GM23338 (cell line): ENCODE measurements around the gene SLC5A2. TPM values are rescaled to one million over a fixed set of nuclear protein-coding genes. Genes with fewer than 3 reads are reported as not detected.

Experiments used
- ATAC-seq: fragments of 200-7000 bp; cut with Tn5 transposase; 3 replicates; pipeline ENCODE4 v1.9.1; 2020
- DNase-seq: peaks from one replicate; pipeline ENCODE4 v3.0.0-alpha.2; 2015; ENCODE audit warnings: low spot score
- H2AFZ ChIP-seq: fragments of 200-600 bp; sonication (generic); 2 replicates; pipeline ENCODE4 v1.8.0; 2016; ENCODE audit warnings: antibody characterized with exemption, mild to moderate bottlenecking, moderate library complexity
- H3F3A ChIP-seq: fragments of 200-600 bp; sonication (generic); replicated peaks from 2 replicates; pipeline ENCODE4 v1.8.0; 2017; ENCODE audit warnings: antibody characterized with exemption, mixed run types, low read depth
- H3K27ac ChIP-seq: fragments of 200-600 bp; sonication (generic); 2 replicates; pipeline ENCODE4 v1.6.1; 2016; ENCODE audit warnings: low read depth
- H3K27me3 ChIP-seq: fragments of 200-600 bp; sonication (generic); 2 replicates; pipeline ENCODE4 v1.8.0; 2016; ENCODE audit warnings: mild to moderate bottlenecking, mixed run types, moderate library complexity; ENCODE audit not compliant: insufficient read depth
- H3K36me3 ChIP-seq: fragments of 200-600 bp; sonication (generic); 2 replicates; pipeline ENCODE4 v1.8.0; 2016; ENCODE audit warnings: mild to moderate bottlenecking; ENCODE audit not compliant: insufficient read depth
- H3K4me1 ChIP-seq: fragments of 200-600 bp; sonication (generic); 2 replicates; pipeline ENCODE4 v1.8.0; 2016; ENCODE audit warnings: mild to moderate bottlenecking, moderate library complexity; ENCODE audit not compliant: insufficient read depth
- H3K4me2 ChIP-seq: fragments of 200-600 bp; sonication (generic); 2 replicates; pipeline ENCODE4 v1.7.1; 2017; ENCODE audit warnings: mixed run types
- H3K4me3 ChIP-seq: fragments of 200-600 bp; sonication (generic); 2 replicates; pipeline ENCODE4 v1.6.1; 2016; ENCODE audit warnings: mixed run types
- H3K79me2 ChIP-seq: fragments of 200-600 bp; sonication (generic); replicated peaks from 2 replicates; pipeline ENCODE4 v1.8.0; 2017; ENCODE audit warnings: mild to moderate bottlenecking; ENCODE audit not compliant: insufficient read depth
- H3K9me2 ChIP-seq: fragments of 200-600 bp; sonication (generic); 2 replicates; pipeline ENCODE4 v1.8.0; 2017; ENCODE audit not compliant: insufficient read depth
- H4K20me1 ChIP-seq: fragments of 200-600 bp; sonication (generic); replicated peaks from 2 replicates; pipeline ENCODE4 v1.8.0; 2017; ENCODE audit warnings: mild to moderate bottlenecking; ENCODE audit not compliant: insufficient read depth
- H3K27ac Mint-ChIP-seq: 2 replicates; pipeline ENCODE4 v1.8.0; 2020; ENCODE audit warnings: inconsistent platforms, mild to moderate bottlenecking, moderate library complexity, mixed read lengths
- H3K27me3 Mint-ChIP-seq: 3 replicates; pipeline ENCODE4 v1.8.0; 2022; ENCODE audit warnings: low read depth, mild to moderate bottlenecking, moderate library complexity, mixed read lengths, inconsistent platforms; ENCODE audit not compliant: insufficient read depth, poor library complexity
- H3K36me3 Mint-ChIP-seq: 3 replicates; pipeline ENCODE4 v1.8.0; 2021; ENCODE audit warnings: low read depth, mild to moderate bottlenecking, inconsistent platforms, moderate library complexity, mixed read lengths
- H3K4me1 Mint-ChIP-seq: 3 replicates; pipeline ENCODE4 v1.8.0; 2020; ENCODE audit warnings: mild to moderate bottlenecking, inconsistent platforms, mixed read lengths
- H3K4me3 Mint-ChIP-seq: 3 replicates; pipeline ENCODE4 v1.8.0; 2021; ENCODE audit warnings: moderate library complexity, mild to moderate bottlenecking, inconsistent platforms, mixed read lengths
- H3K9me3 Mint-ChIP-seq: 3 replicates; pipeline ENCODE4 v1.8.0; 2020; ENCODE audit warnings: moderate library complexity, mild to moderate bottlenecking, inconsistent platforms, mixed read lengths
- CREB1 ChIP-seq: fragments of 250-450 bp; sonication (Bioruptor Pico); IDR thresholded peaks from 2 replicates; pipeline ENCODE4 v1.5.0; 2020; ENCODE audit warnings: low read depth, mild to moderate bottlenecking, moderate library complexity
- EZH2 ChIP-seq: fragments of 200-600 bp; sonication (generic); IDR thresholded peaks from one replicate; pipeline ENCODE4 v1.8.0; 2017; ENCODE audit warnings: antibody characterized with exemption, mild to moderate bottlenecking, low read depth; ENCODE audit not compliant: unreplicated experiment
- EZH2phosphoT487 ChIP-seq: fragments of 200-600 bp; sonication (generic); IDR thresholded peaks from one replicate; pipeline ENCODE4 v1.8.1; 2018; ENCODE audit warnings: antibody characterized with exemption; ENCODE audit not compliant: unreplicated experiment
- JUNB ChIP-seq: IDR thresholded peaks from one replicate; pipeline ENCODE4 v1.6.1; 2016; ENCODE audit warnings: antibody characterized with exemption; ENCODE audit not compliant: unreplicated experiment
- NANOG ChIP-seq: IDR thresholded peaks from 2 replicates; pipeline ENCODE4 v1.6.1; 2016; ENCODE audit warnings: antibody characterized with exemption, borderline replicate concordance
- POLR2AphosphoS5 ChIP-seq: IDR thresholded peaks from 2 replicates; pipeline ENCODE4 v1.6.1; 2016; ENCODE audit warnings: antibody characterized with exemption, low read depth
- STAT1 ChIP-seq: IDR thresholded peaks from one replicate; pipeline ENCODE4 v1.6.1; 2016; ENCODE audit warnings: antibody characterized with exemption; ENCODE audit not compliant: unreplicated experiment
- ZNF114 ChIP-seq: fragments of 250-450 bp; sonication (Bioruptor Pico); IDR thresholded peaks from 2 replicates; pipeline ENCODE4 v1.5.0; 2020; ENCODE audit warnings: mild to moderate bottlenecking, moderate library complexity
- ZNF331 ChIP-seq: fragments of 250-450 bp; sonication (Bioruptor Pico); IDR thresholded peaks from 2 replicates; pipeline ENCODE4 v1.5.0; 2020; ENCODE audit warnings: low read depth, mild to moderate bottlenecking, moderate library complexity
- polyA plus RNA-seq: library from polyadenylated mRNA; unstranded; fragments of >200 nt; fragmentation: Nextera tagmentation; extraction: Ambion mirVana; gene quantifications from 2 replicates; pipeline ENCODE4 v1.2.1, GENCODE V29; 2016
- total RNA-seq: library from RNA; depleted of rRNA; stranded (reverse); fragments of >200 nt; shearing (Covaris generic); gene quantifications from 2 replicates; pipeline ENCODE4 v1.2.3, GENCODE V29; 2014
- TF ChIP-seq, protein P1 (sequence below): IDR thresholded peaks from one replicate; pipeline ENCODE4 v1.6.1; 2018; ENCODE audit warnings: antibody characterized with exemption; ENCODE audit not compliant: unreplicated experiment
- TF ChIP-seq, protein P2 (sequence below): IDR thresholded peaks from 2 replicates; pipeline ENCODE4 v1.6.1; 2016; ENCODE audit warnings: antibody characterized with exemption
- TF ChIP-seq, protein P3 (sequence below), 2 experiments: fragments of 200-600 bp in 1 of 2; sonication (generic) in 1 of 2; conservative IDR thresholded peaks; 2 replicates each; pipeline versions ENCODE4 v1.5.1 to v1.6.1; 2016 to 2017; ENCODE audit warnings: antibody characterized with exemption in 2 of 2, low read depth in 2 of 2, mild to moderate bottlenecking in 2 of 2, moderate library complexity in 1 of 2

The SLC5A2 gene
- total and polyA plus RNA-seq, 2 experiments from 2014 or later = 0.76 to 3.6 TPM

DNA sequence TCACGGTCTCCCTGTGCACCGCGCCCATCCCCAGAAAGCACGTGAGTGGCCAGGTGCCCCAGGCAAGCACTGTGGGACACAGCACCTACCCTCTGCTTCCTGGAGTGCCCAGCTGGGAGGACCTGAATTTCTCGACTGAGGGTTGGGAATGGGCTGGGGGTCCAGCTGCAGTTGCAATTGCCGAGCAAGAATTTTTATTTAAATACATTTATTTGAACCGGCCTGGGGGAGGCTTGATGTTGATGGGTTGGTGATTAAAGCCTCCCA lies 6.3 kb downstream of the SLC5A2 start (continued):
- TF ChIP-seq, protein P1, sequence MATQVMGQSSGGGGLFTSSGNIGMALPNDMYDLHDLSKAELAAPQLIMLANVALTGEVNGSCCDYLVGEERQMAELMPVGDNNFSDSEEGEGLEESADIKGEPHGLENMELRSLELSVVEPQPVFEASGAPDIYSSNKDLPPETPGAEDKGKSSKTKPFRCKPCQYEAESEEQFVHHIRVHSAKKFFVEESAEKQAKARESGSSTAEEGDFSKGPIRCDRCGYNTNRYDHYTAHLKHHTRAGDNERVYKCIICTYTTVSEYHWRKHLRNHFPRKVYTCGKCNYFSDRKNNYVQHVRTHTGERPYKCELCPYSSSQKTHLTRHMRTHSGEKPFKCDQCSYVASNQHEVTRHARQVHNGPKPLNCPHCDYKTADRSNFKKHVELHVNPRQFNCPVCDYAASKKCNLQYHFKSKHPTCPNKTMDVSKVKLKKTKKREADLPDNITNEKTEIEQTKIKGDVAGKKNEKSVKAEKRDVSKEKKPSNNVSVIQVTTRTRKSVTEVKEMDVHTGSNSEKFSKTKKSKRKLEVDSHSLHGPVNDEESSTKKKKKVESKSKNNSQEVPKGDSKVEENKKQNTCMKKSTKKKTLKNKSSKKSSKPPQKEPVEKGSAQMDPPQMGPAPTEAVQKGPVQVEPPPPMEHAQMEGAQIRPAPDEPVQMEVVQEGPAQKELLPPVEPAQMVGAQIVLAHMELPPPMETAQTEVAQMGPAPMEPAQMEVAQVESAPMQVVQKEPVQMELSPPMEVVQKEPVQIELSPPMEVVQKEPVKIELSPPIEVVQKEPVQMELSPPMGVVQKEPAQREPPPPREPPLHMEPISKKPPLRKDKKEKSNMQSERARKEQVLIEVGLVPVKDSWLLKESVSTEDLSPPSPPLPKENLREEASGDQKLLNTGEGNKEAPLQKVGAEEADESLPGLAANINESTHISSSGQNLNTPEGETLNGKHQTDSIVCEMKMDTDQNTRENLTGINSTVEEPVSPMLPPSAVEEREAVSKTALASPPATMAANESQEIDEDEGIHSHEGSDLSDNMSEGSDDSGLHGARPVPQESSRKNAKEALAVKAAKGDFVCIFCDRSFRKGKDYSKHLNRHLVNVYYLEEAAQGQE = no peak
- TF ChIP-seq EZH2phosphoT487 (no peak), CREB1 (no peak), ZNF114 (CRISPR knock-in tag) (no peak), ZNF331 (CRISPR knock-in tag) (no peak), EZH2 (no peak), NANOG (no peak), JUNB (no peak)
- TF ChIP-seq, protein P2, sequence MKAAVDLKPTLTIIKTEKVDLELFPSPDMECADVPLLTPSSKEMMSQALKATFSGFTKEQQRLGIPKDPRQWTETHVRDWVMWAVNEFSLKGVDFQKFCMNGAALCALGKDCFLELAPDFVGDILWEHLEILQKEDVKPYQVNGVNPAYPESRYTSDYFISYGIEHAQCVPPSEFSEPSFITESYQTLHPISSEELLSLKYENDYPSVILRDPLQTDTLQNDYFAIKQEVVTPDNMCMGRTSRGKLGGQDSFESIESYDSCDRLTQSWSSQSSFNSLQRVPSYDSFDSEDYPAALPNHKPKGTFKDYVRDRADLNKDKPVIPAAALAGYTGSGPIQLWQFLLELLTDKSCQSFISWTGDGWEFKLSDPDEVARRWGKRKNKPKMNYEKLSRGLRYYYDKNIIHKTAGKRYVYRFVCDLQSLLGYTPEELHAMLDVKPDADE = no peak

DNA sequence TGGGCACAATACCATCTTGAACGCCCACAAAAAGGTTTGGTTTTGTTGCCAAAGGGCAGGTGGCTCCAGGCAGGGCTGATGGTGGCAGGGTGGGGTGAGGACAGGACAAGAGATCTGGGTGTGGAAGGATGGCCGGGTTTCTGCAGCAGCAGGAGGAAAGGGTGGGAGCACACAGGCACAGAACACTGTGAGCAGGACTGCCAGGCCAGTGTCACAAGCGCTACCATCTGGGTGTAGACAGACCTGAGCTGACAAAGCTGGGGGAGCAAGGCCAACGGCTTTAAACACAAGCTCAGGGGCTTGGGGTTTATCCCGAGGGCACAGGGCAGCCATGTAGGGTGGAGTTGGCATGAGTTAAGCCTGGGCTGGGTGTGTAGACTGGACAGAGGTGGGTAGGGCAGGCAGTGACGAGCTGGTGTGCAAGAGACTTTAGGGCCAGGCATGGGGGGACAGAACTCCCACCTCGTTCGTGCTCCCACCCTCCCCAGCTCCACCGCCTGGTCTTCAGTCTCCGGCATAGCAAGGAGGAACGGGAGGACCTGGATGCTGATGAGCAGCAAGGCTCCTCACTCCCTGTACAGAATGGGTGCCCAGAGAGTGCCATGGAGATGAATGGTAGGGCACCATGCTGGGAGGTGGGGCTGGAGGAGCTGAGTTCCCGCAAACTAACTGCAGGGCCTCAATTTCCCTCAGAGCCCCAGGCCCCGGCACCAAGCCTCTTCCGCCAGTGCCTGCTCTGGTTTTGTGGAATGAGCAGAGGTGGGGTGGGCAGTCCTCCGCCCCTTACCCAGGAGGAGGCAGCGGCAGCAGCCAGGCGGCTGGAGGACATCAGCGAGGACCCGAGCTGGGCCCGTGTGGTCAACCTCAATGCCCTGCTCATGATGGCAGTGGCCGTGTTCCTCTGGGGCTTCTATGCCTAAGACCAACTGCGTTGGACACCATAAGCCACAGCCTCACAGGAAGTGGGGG lies 7.0 kb downstream of the SLC5A2 start:
- no peak overlapping the region for H2AFZ ChIP-seq
- DNase-seq (no peak), ATAC-seq (no peak)
- no peaks in the 10 kb centered on the region for H3K36me3 ChIP-seq
- H3K9me3 Mint-ChIP-seq = no peaks in the 10 kb centered on the region; the same call in 2 of the 3 replicates
- H3K4me1 ChIP-seq = no peaks in the 10 kb centered on the region
- H3K27me3 ChIP-seq = peaks cover 55% of the 10 kb centered on the region
- H4K20me1 ChIP-seq = no peaks in the 10 kb centered on the region
- H3K27ac ChIP-seq = no peak overlapping the region
- H3K4me3 ChIP-seq = no peak overlapping the region
- H3K36me3 Mint-ChIP-seq = peaks cover 29% of the 10 kb centered on the region
- H3K4me3 Mint-ChIP-seq = peak overlapping the region; percentile 79; the same call in 1 of the 3 replicates
- H3F3A ChIP-seq = no peaks in the 10 kb centered on the region
- H3K9me2 ChIP-seq = no peaks in the 10 kb centered on the region
- no peak overlapping the region for H3K27ac Mint-ChIP-seq
- H3K4me2 ChIP-seq = no peak overlapping the region
- H3K27me3 Mint-ChIP-seq = peaks cover 51% of the 10 kb centered on the region
- H3K79me2 ChIP-seq = no peaks in the 10 kb centered on the region
- peaks cover 9% of the 10 kb centered on the region for H3K4me1 Mint-ChIP-seq
- TF ChIP-seq ZNF114 (CRISPR knock-in tag) (no peak), JUNB (no peak), NANOG (no peak), EZH2 (no peak), STAT1 (no peak), CREB1 (no peak), ZNF331 (CRISPR knock-in tag) (no peak), POLR2AphosphoS5 (no peak), EZH2phosphoT487 (no peak)
- TF ChIP-seq, protein P2 = no peak
- TF ChIP-seq, protein P3, sequence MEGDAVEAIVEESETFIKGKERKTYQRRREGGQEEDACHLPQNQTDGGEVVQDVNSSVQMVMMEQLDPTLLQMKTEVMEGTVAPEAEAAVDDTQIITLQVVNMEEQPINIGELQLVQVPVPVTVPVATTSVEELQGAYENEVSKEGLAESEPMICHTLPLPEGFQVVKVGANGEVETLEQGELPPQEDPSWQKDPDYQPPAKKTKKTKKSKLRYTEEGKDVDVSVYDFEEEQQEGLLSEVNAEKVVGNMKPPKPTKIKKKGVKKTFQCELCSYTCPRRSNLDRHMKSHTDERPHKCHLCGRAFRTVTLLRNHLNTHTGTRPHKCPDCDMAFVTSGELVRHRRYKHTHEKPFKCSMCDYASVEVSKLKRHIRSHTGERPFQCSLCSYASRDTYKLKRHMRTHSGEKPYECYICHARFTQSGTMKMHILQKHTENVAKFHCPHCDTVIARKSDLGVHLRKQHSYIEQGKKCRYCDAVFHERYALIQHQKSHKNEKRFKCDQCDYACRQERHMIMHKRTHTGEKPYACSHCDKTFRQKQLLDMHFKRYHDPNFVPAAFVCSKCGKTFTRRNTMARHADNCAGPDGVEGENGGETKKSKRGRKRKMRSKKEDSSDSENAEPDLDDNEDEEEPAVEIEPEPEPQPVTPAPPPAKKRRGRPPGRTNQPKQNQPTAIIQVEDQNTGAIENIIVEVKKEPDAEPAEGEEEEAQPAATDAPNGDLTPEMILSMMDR (conservative IDR thresholded peaks at IDR 0.05; ENCODE audit: low read depth in 2 of 2) = no peak
- TF ChIP-seq, protein P1 = no peak
